GM12874 (cell line): ENCODE data around the gene MEX3C.

ENCODE experiments used
- CTCF ChIP-seq: IDR thresholded peaks from 2 replicates; pipeline ENCODE4 v1.5.1; 2011; ENCODE audit warnings: low read depth, mild to moderate bottlenecking, control low read depth, low read length, moderate library complexity; ENCODE audit not compliant: insufficient read depth

Gene MEX3C

DNA sequence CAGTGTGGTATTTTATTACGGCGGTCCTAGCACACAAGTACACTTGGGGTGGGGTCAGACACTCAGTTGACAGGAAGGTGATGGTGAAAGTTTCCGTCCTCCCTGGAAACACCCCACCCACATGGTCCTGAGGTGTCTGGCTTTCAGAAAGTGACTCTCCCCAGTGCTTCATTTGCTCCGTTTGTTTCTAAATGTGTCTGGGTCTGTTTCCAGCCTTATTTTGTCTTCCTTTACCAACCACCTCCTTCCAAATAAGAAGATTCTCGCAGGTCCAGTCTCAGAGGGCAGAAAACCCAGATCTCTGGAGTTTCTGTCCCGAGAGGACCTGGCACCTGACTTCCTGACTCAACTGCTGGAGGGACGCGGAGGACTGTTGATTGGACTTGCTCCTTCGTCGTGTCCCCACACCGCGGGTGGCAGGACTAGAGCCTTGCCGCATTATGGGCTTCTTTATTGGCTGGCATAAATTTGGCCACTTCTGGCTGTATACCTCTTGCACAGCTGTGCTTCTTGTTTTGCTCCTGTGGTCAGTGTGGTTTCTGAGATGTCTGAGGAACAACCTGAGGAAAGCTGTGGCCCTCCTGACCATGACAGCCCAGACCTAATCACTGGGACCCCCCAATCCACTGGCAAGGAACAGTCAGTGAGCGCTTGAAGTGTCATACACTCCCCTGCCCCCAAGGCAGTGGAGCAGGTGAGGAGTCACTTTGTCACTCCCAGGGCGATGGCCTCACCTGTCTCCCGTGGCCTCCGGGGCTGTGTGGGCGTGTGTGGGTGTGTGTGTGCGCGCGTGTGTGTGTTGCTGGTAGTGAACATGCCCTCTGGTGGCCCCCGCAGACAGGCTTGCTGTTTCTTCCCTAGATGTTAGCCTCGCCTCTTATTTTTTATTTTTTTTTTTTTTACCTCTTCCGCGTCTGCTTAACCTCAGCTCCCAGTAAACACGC, 45.6 kb downstream of the MEX3C start:
- TF ChIP-seq CTCF = peak; percentile 40; the same call in 1 of the 2 replicates

DNA sequence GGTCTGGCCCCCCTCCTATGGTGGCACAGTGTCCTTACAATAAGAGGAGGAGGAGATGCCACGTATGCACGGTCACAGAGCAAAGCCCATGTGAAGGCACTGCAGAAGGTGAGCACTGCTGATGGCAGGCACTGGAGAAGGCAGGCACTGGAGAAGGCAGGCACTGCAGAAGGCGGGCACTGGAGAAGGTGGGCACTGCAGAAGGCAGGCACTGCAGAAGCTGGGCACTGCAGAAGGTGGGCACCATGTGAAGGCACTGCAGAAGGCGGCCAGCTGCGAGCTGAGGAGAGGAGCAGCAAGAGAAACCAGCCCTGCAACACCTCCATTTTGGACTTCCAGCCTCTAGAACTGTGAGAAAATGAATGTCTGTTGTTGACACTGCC, 46.3 kb downstream of the MEX3C start:
- no peak for TF ChIP-seq CTCF

DNA sequence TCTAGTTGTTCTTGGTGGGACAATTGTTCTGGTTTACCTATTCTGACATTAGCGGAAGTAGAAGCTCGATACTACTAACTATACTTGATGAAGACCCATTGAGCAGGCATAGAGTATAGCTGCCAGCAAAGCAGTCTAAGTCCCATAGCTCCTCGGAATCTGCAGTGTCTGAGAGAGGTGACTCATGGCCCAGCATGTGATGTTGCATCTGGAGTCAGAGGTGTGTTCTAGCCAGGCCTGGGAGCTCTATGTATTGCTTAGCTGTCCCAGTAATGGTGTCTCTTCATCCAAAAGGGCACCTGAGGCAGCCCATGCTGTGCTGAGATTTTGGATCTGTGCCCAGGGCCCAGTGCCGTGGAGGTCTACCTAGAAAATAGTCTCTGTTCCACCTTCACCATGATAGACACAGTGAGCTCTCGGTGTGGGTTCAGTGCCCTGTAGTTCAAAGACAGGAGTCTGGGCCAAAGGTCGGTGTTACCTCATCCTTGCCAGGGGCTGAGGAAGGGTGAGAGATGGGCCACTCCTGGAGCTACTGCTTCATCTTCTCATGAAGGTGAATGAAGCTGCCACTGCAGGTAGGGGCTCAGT, 47.3 kb downstream of the MEX3C start:
- TF ChIP-seq CTCF = no peak

DNA sequence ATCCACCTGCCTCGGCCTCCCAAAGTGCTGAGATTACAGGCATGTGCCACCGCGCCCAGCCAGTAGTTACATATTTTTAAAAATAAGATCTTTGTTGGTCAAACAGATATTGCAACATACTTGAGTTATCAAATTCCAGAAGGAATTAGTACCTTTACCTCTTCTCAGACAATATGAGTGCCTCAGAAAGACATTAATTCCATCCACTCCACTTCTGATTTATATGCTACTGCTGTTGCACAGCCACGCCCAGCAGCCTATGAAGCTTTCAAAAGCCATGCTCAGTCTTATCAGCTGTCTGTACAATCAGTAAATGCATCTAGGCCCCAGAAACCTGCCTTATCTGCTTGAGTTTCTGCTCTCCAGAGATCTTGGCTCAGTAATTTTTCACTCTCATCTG, 47.8 kb downstream of the MEX3C start:
- TF ChIP-seq CTCF = no peak

DNA sequence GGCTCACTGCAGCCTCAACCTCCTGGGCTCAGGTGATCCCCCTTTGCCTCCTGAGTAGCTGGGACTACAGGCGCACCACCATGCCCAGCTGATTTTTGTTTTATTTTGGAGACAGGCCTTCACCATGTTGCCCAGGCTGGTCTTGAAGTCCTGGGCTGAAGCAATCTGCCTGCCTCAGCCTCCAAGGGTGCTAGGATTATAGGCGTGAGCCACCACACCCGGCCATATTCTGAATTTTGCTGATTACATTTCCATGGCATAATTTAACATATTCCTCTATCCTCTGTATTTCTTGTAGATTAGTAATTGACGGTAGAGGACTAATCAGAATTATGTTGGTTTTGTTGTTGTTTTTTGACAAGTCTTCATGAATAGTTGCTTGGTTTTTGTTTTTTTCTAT, 50.6 kb downstream of the MEX3C start:
- TF ChIP-seq CTCF = no peak

DNA sequence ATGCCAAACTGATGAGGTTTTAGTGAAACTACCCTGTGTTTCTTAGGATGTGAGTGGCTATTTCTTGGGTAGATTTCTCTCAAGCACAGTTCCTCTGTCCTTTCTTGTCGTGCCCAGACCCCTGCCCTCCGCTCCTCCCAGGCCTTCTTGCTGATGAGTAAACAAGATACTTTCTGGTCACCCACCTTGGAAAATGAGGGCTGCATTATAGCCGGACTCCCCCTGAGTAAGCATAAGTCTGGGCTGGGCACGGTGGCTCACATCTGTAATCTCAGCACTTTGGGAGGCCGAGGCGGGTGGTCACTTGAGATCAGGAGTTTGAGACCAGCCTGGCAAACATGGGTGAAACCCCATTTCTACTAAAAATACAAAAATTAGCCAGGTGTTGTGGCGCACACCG, 58.5 kb downstream of the MEX3C start:
- no peak for TF ChIP-seq CTCF

DNA sequence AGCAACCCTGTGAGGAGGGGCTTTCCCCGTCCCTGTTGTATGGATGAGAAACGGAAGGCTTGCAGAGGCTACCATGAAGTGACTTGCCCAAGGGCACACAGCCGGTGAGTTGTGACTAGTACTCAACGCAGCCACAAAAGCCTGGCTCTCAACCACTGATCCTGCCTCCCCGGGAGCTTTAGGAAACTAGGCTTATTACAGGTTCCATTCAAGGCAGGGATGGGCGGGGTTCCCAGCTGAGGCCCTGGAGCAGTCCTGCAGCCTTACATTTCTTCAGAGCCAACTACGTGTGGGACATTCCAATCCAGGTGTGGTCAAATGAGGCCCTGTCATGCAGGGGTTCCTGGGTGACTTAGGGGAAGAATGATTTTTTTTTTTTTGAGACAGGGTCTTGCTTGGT, 59.6 kb downstream of the MEX3C start:
- TF ChIP-seq CTCF = no peak
